HepG2 (cell line): ENCODE measurements around the gene KIF5B. TPM values are rescaled to one million over a fixed set of nuclear protein-coding genes. Genes with fewer than 3 reads are reported as not detected.

Source experiments
- ATAC-seq: fragments of 200-7000 bp; cut with Tn5 transposase; 3 replicates; pipeline ENCODE4 v1.9.1; 2020; ENCODE audit warnings: mild to moderate bottlenecking, moderate library complexity
- BruUV-seq: library from RNA; stranded (reverse); fragments of 400-500 nt; replicated peaks from 2 replicates; lab custom pipeline; 2021; lab: Mats Ljungman, UMichigan
- CTCF ChIA-PET: fragments of 300-600 bp; formaldehyde crosslinking; extraction: SDS; loops from one replicate; lab custom pipeline; 2021; ENCODE audit warnings: low total read pairs, inconsistent platforms, low intra/inter-chr PET ratio; lab: Yijun Ruan, JAX
- POLR2A ChIA-PET: fragments of 350-600 bp; sonication (Branson Sonifier 250); formaldehyde crosslinking; loops from one replicate; lab custom pipeline; 2020; ENCODE audit warnings: antibody characterized with exemption, inconsistent platforms; lab: Yijun Ruan, JAX
- DNase-seq: peaks from one replicate; pipeline ENCODE4 v3.0.0-alpha.2; 2015; ENCODE audit warnings: low spot score
- FAIRE-seq: peaks from 3 replicates; lab custom pipeline; 2011; peaks lifted over from hg19 to GRCh38; lab: Jason Lieb, UNC
- H2AFZ ChIP-seq: one replicate; pipeline ENCODE4 v1.6.1; 2011; ENCODE audit warnings: low read length, inconsistent platforms
- H3K27ac ChIP-seq: fragments of 300-600 bp; 3 replicates; pipeline ENCODE4 v1.8.0; 2011; ENCODE audit warnings: mixed run types, mild to moderate bottlenecking, mixed read lengths, low read length, inconsistent platforms; ENCODE audit not compliant: insufficient read depth; ENCODE audit errors: extremely low read length
- H3K27me3 ChIP-seq, 2 experiments: fragments of 200-600 bp in 1 of 2; 2 replicates in 1 of 2; 3 replicates in 1 of 2; pipeline versions ENCODE4 v1.6.0 to v1.8.0; 2011; ENCODE audit warnings: low read length in 2 of 2, mild to moderate bottlenecking in 2 of 2, moderate library complexity in 2 of 2, inconsistent platforms in 1 of 2; ENCODE audit not compliant: insufficient read depth in 2 of 2, control insufficient read depth in 1 of 2
- H3K36me3 ChIP-seq, 2 experiments: fragments of 200-600 bp in 1 of 2; replicated peaks in 1 of 2; 2 replicates in 1 of 2; 3 replicates in 1 of 2; pipeline versions ENCODE4 v1.5.1 to v1.8.0; 2011; ENCODE audit warnings: low read length in 2 of 2, inconsistent platforms in 1 of 2; ENCODE audit not compliant: insufficient read depth in 2 of 2, control insufficient read depth in 1 of 2
- H3K4me1 ChIP-seq: 2 replicates; pipeline ENCODE4 v1.5.1; 2012; ENCODE audit warnings: low read length, inconsistent platforms; ENCODE audit not compliant: insufficient read depth
- H3K4me2 ChIP-seq: 2 replicates; pipeline ENCODE4 v1.6.0; 2011; ENCODE audit warnings: low read depth, low read length, inconsistent platforms
- H3K4me3 ChIP-seq, 3 experiments: fragments of 200-600 bp in 1 of 3; sonication (generic), shearing (Covaris generic) in 1 of 3; replicated peaks in 1 of 3; 2 replicates each; pipeline ENCODE4 v1.5.1; 2011 to 2016; ENCODE audit warnings: low read length in 3 of 3, inconsistent platforms in 2 of 3, low read depth in 2 of 3, mild to moderate bottlenecking in 2 of 3, control low read depth in 1 of 3, mixed read lengths in 1 of 3; ENCODE audit not compliant: insufficient read depth in 1 of 3
- H3K79me2 ChIP-seq: one replicate; pipeline ENCODE4 v1.6.1; 2011; ENCODE audit warnings: low read length, inconsistent platforms; ENCODE audit not compliant: insufficient read depth
- H3K9ac ChIP-seq: 2 replicates; pipeline ENCODE4 v1.6.0; 2011; ENCODE audit warnings: mild to moderate bottlenecking, low read depth, low read length, inconsistent platforms; ENCODE audit not compliant: insufficient read depth
- H3K9me3 ChIP-seq: 2 replicates; pipeline ENCODE4 v1.5.1; 2012; ENCODE audit warnings: mild to moderate bottlenecking, low read length
- H4K20me1 ChIP-seq: 2 replicates; pipeline ENCODE4 v1.6.0; 2011; ENCODE audit warnings: inconsistent platforms, mild to moderate bottlenecking, low read length, moderate library complexity; ENCODE audit not compliant: insufficient read depth
- ATM ChIP-seq: fragments of 450-650 bp; IDR thresholded peaks from 2 replicates; pipeline ENCODE4 v1.7.1; 2017; ENCODE audit warnings: mild to moderate bottlenecking, borderline replicate concordance
- NFAT5 ChIP-seq: sonication (generic); formaldehyde crosslinking; IDR thresholded peaks from 2 replicates; pipeline ENCODE4 v1.4.0; 2020; ENCODE audit warnings: missing genetic modification reagents
- TP53 ChIP-seq: sonication (generic); formaldehyde crosslinking; conservative IDR thresholded peaks from 2 replicates; pipeline ENCODE4 v1.4.0; 2020; ENCODE audit warnings: missing genetic modification reagents
- ZHX2 ChIP-seq, 2 experiments: sonication (generic) in 1 of 2; formaldehyde crosslinking in 1 of 2; IDR thresholded peaks; 2 replicates each; pipeline versions ENCODE4 v1.6.1 to v1.9.0; 2014 to 2022; ENCODE audit warnings: antibody characterized with exemption in 1 of 2, borderline replicate concordance in 1 of 2, inconsistent platforms in 1 of 2, low read depth in 1 of 2, missing genetic modification reagents in 1 of 2
- ZNF142 ChIP-seq: sonication (generic); formaldehyde crosslinking; IDR thresholded peaks from 2 replicates; pipeline ENCODE4 v1.4.0; 2020; ENCODE audit warnings: missing genetic modification reagents
- ZNF547 ChIP-seq: sonication (generic); formaldehyde crosslinking; IDR thresholded peaks from 2 replicates; pipeline ENCODE4 v1.5.1; 2020; ENCODE audit warnings: mild to moderate bottlenecking, missing genetic modification reagents
- ZNF772 ChIP-seq: sonication (generic); formaldehyde crosslinking; IDR thresholded peaks from 2 replicates; pipeline ENCODE4 v1.5.0; 2020; ENCODE audit warnings: mild to moderate bottlenecking, missing genetic modification reagents
- WGBS: methylation state at CpG from one replicate; pipeline ENCODE4 v1.1.6; 2017; ENCODE audit warnings: low lambda C conversion rate; 5-methylcytosine and 5-hydroxymethylcytosine counted together
- in situ Hi-C: cut with HindIII; loops from 2 replicates; pipeline ENCODE4 v1.10.0; 2017; ENCODE audit warnings: low pct_unique_long_range_greater_than_20kb; ENCODE audit not compliant: extremely low pct_ligation_motif_present
- intact Hi-C: fragments of 100-400 bp; cut with micrococcal nuclease; formaldehyde crosslinking; loops from one replicate; pipeline ENCODE4 v1.10.0; 2022; ENCODE audit not compliant: unreplicated experiment
- polyA plus RNA-seq, 8 experiments: library from polyadenylated mRNA; depleted of rRNA in 3 of 8; stranded (reverse) in 7 of 8; unstranded in 1 of 8; fragments of >200 nt; fragmentation: Illumina TruSeq in 4 of 8; extraction: Trizol in 4 of 8; gene quantifications; 2 replicates each; pipeline versions ENCODE4 v1.2.1 to v1.2.3, GENCODE V29; 2011 to 2016; ENCODE audit warnings: low read depth in 4 of 8, missing spikeins in 1 of 8, mixed read lengths in 1 of 8; ENCODE audit not compliant: insufficient read depth in 1 of 8
- total RNA-seq, 5 experiments: library from RNA; depleted of rRNA; stranded (reverse); fragments of >200 nt; fragmentation: Illumina TruSeq; extraction: Trizol; gene quantifications; 2 replicates each; pipeline ENCODE4 v1.2.3, GENCODE V29; 2016; ENCODE audit warnings: low read depth in 1 of 5

The KIF5B gene
- total and polyA plus RNA-seq, 2 of the 13 experiments (the other 11 are each of a cell fraction or from before 2014, with no cell fraction given): 34.3 to 133 TPM

- H3K36me3 ChIP-seq: no peaks in the 10 kb centered on the region
- H3K27me3 ChIP-seq: no peaks in the 10 kb centered on the region
- no peaks in the 10 kb centered on the region for H4K20me1 ChIP-seq
- H3K27ac ChIP-seq: no peak overlapping the region
- intact Hi-C loops: no loop called here
- H3K4me2 ChIP-seq: no peak overlapping the region
- in situ Hi-C loops: no loop called here
- no TSS peak for BruUV-seq
- ChIA-PET POLR2A (no interaction called here), CTCF (no interaction called here)
- H2AFZ ChIP-seq: no peak overlapping the region
- no peaks in the 10 kb centered on the region for H3K9me3 ChIP-seq
- no peak for FAIRE-seq
- no peak overlapping the region for H3K4me3 ChIP-seq
- no peaks in the 10 kb centered on the region for H3K79me2 ChIP-seq
- 0 out of 2 replicates have a peak, but pooled peaks cover 9% of the 10 kb centered on the region for H3K4me1 ChIP-seq
- no peak for ATAC-seq
- 93% methylated on average over 1 of the region's 1 CpG for WGBS
- DNase-seq: no peak
- no peak overlapping the region for H3K9ac ChIP-seq
- no peak for TF ChIP-seq TP53 (CRISPR knock-in tag)
- no peak for TF ChIP-seq NFAT5 (CRISPR knock-in tag)
- TF ChIP-seq ZNF142 (CRISPR knock-in tag): no peak
- TF ChIP-seq ZNF772 (CRISPR knock-in tag): no peak
- TF ChIP-seq ZHX2 (IDR thresholded peaks at IDR 0.05; ENCODE audit: low read depth): no peak
- no peak for TF ChIP-seq ZHX2 (CRISPR knock-in tag; IDR thresholded peaks at IDR 0.05; ENCODE audit: borderline replicate concordance)
- no peak for TF ChIP-seq ZNF547 (CRISPR knock-in tag)
- no peak for TF ChIP-seq ATM
These were observed 53.7 kb downstream of the KIF5B start for GRCh38 chr10:32002531-32002930.
